ENCODE data around the gene MAST4. TPM values are rescaled to one million over a fixed set of nuclear protein-coding genes. Genes with fewer than 3 reads are reported as not detected.

MAST4 gene
- polyA plus RNA-seq, 2 of the 4 experiments (the other 2 are of a cell fraction), result 1.2 to 5.8 TPM

DNA sequence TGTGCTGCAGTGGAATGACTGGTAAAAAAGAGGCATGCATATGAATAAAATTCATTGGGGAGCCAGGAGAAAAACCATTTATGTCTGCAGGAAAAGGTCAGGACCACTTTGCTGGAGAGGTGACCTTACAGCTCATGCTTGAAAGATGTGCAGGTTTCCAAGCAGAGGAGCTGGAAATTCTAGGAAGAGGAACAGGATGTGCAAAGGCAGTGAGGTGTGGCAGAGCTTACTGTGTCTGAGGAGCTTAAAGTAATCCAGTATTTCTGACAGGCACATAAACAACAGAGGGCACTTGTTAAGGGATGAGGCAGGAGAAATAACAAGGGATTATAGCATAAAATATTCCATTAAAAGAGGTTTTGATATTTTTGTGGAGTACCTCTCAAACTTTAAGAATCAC is 397.3 kb downstream of the MAST4 start:
- ChIA-PET POLR2A (interaction anchor here (0.7 kb wide), 1 partner anchor 24 kb away, joined by 3 read pairs; no protein-coding TSS in a partner anchor), CTCF (interaction anchor here (1.2 to 1.9 kb wide), 4 partner anchors 157 to 186 kb away, joined by 3 to 6 read pairs (median 4); no protein-coding TSS in a partner anchor)
- Histone ChIP-seq H3K27ac (peak overlapping the region; percentile 47 to 52; a peak in 4 of 6 replicates), H3K4me2 (peak overlapping the region; percentile 56; the same call in 2 of the 3 replicates), H3K9me3 (no peaks in the 10 kb centered on the region), H3K4me3 (no peak overlapping the region), H3K4me1 (peaks cover 41% of the 10 kb centered on the region)
- TF ChIP-seq, protein P1, sequence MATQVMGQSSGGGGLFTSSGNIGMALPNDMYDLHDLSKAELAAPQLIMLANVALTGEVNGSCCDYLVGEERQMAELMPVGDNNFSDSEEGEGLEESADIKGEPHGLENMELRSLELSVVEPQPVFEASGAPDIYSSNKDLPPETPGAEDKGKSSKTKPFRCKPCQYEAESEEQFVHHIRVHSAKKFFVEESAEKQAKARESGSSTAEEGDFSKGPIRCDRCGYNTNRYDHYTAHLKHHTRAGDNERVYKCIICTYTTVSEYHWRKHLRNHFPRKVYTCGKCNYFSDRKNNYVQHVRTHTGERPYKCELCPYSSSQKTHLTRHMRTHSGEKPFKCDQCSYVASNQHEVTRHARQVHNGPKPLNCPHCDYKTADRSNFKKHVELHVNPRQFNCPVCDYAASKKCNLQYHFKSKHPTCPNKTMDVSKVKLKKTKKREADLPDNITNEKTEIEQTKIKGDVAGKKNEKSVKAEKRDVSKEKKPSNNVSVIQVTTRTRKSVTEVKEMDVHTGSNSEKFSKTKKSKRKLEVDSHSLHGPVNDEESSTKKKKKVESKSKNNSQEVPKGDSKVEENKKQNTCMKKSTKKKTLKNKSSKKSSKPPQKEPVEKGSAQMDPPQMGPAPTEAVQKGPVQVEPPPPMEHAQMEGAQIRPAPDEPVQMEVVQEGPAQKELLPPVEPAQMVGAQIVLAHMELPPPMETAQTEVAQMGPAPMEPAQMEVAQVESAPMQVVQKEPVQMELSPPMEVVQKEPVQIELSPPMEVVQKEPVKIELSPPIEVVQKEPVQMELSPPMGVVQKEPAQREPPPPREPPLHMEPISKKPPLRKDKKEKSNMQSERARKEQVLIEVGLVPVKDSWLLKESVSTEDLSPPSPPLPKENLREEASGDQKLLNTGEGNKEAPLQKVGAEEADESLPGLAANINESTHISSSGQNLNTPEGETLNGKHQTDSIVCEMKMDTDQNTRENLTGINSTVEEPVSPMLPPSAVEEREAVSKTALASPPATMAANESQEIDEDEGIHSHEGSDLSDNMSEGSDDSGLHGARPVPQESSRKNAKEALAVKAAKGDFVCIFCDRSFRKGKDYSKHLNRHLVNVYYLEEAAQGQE (IDR thresholded peaks at IDR 0.05), result no peak
- TF ChIP-seq CHD4 (IDR thresholded peaks at IDR 0.05; ENCODE audit: borderline replicate concordance), result no peak
- no peak for TF ChIP-seq JUNB (IDR thresholded peaks at IDR 0.05)
- no peak for TF ChIP-seq SMC3 (IDR thresholded peaks at IDR 0.05)
- TF ChIP-seq, protein P2, sequence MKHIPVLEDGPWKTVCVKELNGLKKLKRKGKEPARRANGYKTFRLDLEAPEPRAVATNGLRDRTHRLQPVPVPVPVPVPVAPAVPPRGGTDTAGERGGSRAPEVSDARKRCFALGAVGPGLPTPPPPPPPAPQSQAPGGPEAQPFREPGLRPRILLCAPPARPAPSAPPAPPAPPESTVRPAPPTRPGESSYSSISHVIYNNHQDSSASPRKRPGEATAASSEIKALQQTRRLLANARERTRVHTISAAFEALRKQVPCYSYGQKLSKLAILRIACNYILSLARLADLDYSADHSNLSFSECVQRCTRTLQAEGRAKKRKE (CRISPR knock-in tag; IDR thresholded peaks at IDR 0.05; ENCODE audit: low read depth), result no peak
- no peak for TF ChIP-seq NFE2L2 (conservative IDR thresholded peaks at IDR 0.05; ENCODE audit: low read length)
- TF ChIP-seq, protein P3, sequence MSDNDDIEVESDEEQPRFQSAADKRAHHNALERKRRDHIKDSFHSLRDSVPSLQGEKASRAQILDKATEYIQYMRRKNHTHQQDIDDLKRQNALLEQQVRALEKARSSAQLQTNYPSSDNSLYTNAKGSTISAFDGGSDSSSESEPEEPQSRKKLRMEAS (IDR thresholded peaks at IDR 0.05), result no peak
- no peak for TF ChIP-seq CBX2 (IDR thresholded peaks at IDR 0.05; ENCODE audit: borderline replicate concordance, low read depth)
- no peak for TF ChIP-seq POLR2A (IDR thresholded peaks at IDR 0.05; ENCODE audit: low read length)
- TF ChIP-seq, protein P4, sequence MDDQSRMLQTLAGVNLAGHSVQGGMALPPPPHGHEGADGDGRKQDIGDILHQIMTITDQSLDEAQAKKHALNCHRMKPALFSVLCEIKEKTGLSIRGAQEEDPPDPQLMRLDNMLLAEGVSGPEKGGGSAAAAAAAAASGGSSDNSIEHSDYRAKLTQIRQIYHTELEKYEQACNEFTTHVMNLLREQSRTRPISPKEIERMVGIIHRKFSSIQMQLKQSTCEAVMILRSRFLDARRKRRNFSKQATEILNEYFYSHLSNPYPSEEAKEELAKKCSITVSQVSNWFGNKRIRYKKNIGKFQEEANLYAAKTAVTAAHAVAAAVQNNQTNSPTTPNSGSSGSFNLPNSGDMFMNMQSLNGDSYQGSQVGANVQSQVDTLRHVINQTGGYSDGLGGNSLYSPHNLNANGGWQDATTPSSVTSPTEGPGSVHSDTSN (IDR thresholded peaks at IDR 0.05), result no peak
- TF ChIP-seq EHF (CRISPR knock-in tag; IDR thresholded peaks at IDR 0.05), result no peak
- TF ChIP-seq, protein P5, sequence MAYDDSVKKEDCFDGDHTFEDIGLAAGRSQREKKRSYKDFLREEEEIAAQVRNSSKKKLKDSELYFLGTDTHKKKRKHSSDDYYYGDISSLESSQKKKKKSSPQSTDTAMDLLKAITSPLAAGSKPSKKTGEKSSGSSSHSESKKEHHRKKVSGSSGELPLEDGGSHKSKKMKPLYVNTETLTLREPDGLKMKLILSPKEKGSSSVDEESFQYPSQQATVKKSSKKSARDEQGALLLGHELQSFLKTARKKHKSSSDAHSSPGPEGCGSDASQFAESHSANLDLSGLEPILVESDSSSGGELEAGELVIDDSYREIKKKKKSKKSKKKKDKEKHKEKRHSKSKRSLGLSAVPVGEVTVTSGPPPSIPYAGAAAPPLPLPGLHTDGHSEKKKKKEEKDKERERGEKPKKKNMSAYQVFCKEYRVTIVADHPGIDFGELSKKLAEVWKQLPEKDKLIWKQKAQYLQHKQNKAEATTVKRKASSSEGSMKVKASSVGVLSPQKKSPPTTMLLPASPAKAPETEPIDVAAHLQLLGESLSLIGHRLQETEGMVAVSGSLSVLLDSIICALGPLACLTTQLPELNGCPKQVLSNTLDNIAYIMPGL (CRISPR knock-in tag; IDR thresholded peaks at IDR 0.05; ENCODE audit: borderline replicate concordance), result no peak
- no peak for TF ChIP-seq FOSB (CRISPR knock-in tag; IDR thresholded peaks at IDR 0.05)
- TF ChIP-seq TFCP2L1 (CRISPR knock-in tag; IDR thresholded peaks at IDR 0.05), result no peak
- TF ChIP-seq RNF2 (IDR thresholded peaks at IDR 0.05; ENCODE audit: borderline replicate concordance, low read depth), result no peak
- TF ChIP-seq CBX8 (IDR thresholded peaks at IDR 0.05), result no peak
- TF ChIP-seq RARB (CRISPR knock-in tag; IDR thresholded peaks at IDR 0.05), result no peak
- TF ChIP-seq ESRRA (IDR thresholded peaks at IDR 0.05; ENCODE audit: borderline replicate concordance, low read length), result no peak
- no peak for TF ChIP-seq HOXB5 (CRISPR knock-in tag; IDR thresholded peaks at IDR 0.05)
- no peak for TF ChIP-seq CEBPB (IDR thresholded peaks at IDR 0.05)
- FAIRE-seq, result no peak
- ATAC-seq, result no peak
- no peak for DNase-seq (ENCODE audit: low read depth in 1 of 2, low spot score in 1 of 2)

DNA sequence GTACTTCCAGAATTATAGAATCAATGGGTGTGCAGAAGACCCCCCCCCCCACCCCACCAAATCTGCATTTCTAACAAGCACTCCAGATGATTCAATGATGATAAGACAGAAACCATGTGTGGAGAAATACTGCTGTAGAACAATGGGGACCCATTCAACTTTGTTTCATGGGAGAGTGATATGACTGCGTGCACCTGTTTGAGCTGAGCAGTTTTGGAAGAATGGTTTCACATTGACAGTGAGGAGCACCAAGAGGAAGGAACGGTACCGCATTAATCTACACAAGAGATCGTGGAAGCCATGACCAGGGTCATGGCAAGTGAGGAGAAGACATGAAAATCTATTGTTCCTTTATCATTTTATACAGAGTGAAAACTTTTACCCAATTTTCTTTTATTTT is 397.7 kb downstream of the MAST4 start:
- H3K4me2 ChIP-seq, result peak overlapping the region; percentile 56; the same call in 2 of the 3 replicates
- CTCF ChIA-PET, result interaction anchor here (1.0 to 1.9 kb wide), 4 partner anchors 11 to 179 kb away, joined by 3 to 6 read pairs (median 4); no protein-coding TSS in a partner anchor
- POLR2A ChIA-PET, result interaction anchor here (0.7 kb wide), 1 partner anchor 25 kb away, joined by 3 read pairs; no protein-coding TSS in a partner anchor
- DNase-seq (ENCODE audit: low read depth in 1 of 2, low spot score in 1 of 2) (no peak), ATAC-seq (no peak), FAIRE-seq (no peak)
- H3K9me3 ChIP-seq, result no peaks in the 10 kb centered on the region
- peak overlapping the region; percentile 48 to 52; a peak in 5 of 6 replicates for H3K27ac ChIP-seq
- WGBS (ENCODE audit: missing lambda C conversion rate), result 95% methylated on average over 4 of the region's 4 CpGs
- no peak overlapping the region for H3K4me3 ChIP-seq
- no peak for TF ChIP-seq KDM5A (IDR thresholded peaks at IDR 0.05)
- H3K4me1 ChIP-seq, result peaks cover 41% of the 10 kb centered on the region

Data from A549 (cell line).